Cardiac muscle cell (in vitro differentiated cells and primary cell): ENCODE measurements around the gene NLRC5. TPM values are rescaled to one million over a fixed set of nuclear protein-coding genes. Genes with fewer than 3 reads are reported as not detected.
A peak's percentile ranks its signal among the peaks of the same experiment; 100 is the strongest.

Experiments
- DNase-seq, 2 donors: peaks; one replicate each; pipeline versions ENCODE4 v3.0.0 to v3.0.0-alpha.2; 2010 to 2017; ENCODE audit warnings: low read depth in 1 of 2, low spot score in 1 of 2
- H3K27ac ChIP-seq: fragments of 200-600 bp; sonication (generic); 2 replicates; pipeline ENCODE4 v1.5.1; 2016
- H3K27me3 ChIP-seq: fragments of 200-600 bp; sonication (generic); 2 replicates; pipeline ENCODE4 v1.6.0; 2016; ENCODE audit warnings: control low read depth
- H3K36me3 ChIP-seq: fragments of 200-600 bp; sonication (generic); 2 replicates; pipeline ENCODE4 v1.5.1; 2016; ENCODE audit warnings: control low read depth
- H3K4me1 ChIP-seq: fragments of 200-600 bp; sonication (generic); 2 replicates; pipeline ENCODE4 v1.8.1; 2017; ENCODE audit warnings: low read depth, mild to moderate bottlenecking, mixed run types
- H3K4me3 ChIP-seq: fragments of 200-600 bp; sonication (generic); 2 replicates; pipeline ENCODE4 v1.5.1; 2016; ENCODE audit warnings: mild to moderate bottlenecking
- H3K9me3 ChIP-seq: fragments of 200-600 bp; sonication (generic); 2 replicates; pipeline ENCODE4 v1.5.1; 2017; ENCODE audit warnings: low read depth, mild to moderate bottlenecking, control low read depth
- CTCF ChIP-seq: IDR thresholded peaks from 2 replicates; pipeline ENCODE4 v1.5.1; 2012; ENCODE audit warnings: low read depth, mild to moderate bottlenecking, low read length
- polyA plus RNA-seq: library from polyadenylated mRNA; unstranded; fragments of >200 nt; fragmentation: Nextera tagmentation; extraction: Ambion mirVana; gene quantifications from 2 replicates; pipeline ENCODE4 v1.2.1, GENCODE V29; 2016
- total RNA-seq: library from RNA; depleted of rRNA; stranded (reverse); fragments of >200 nt; gene quantifications from 2 replicates; pipeline ENCODE4 v1.2.3, GENCODE V29; 2016

Gene NLRC5
- total and polyA plus RNA-seq, 2 experiments from 2014 or later, result not detected

- H3K4me3 ChIP-seq, result peak within 1 kb of the TSS; percentile 96
- peak within 1 kb of the TSS; percentile 24 for H3K27ac ChIP-seq
- no peaks in the 10 kb centered on the region for H3K27me3 ChIP-seq
- no peaks in the 10 kb centered on the region for H3K9me3 ChIP-seq
- no peaks in the 10 kb centered on the region for H3K36me3 ChIP-seq
- DNase-seq, result peak; percentile 57 to 77
- no peak for TF ChIP-seq CTCF
- peaks cover 8% of the 10 kb centered on the region for H3K4me1 ChIP-seq
Observed at GRCh38 chr16:57091975-57092785, 102.8 kb downstream of the NLRC5 start, which contains the start of gene CPNE2. Gene CPNE2 (plus strand): TSS chr16:57092583. CDS start chr16:57110743, 18,160 bp downstream.

GRCh38 chr16:57092786-57093411, 103.5 kb downstream of the NLRC5 start:
- Histone ChIP-seq H3K27me3 (no peaks in the 10 kb centered on the region), H3K4me3 (peak overlapping the region; percentile 96), H3K36me3 (no peaks in the 10 kb centered on the region), H3K27ac (no peak overlapping the region), H3K9me3 (no peaks in the 10 kb centered on the region), H3K4me1 (peaks cover 8% of the 10 kb centered on the region)
- peak; percentile 48 for TF ChIP-seq CTCF
- peak; percentile 35 to 54 for DNase-seq

DNA sequence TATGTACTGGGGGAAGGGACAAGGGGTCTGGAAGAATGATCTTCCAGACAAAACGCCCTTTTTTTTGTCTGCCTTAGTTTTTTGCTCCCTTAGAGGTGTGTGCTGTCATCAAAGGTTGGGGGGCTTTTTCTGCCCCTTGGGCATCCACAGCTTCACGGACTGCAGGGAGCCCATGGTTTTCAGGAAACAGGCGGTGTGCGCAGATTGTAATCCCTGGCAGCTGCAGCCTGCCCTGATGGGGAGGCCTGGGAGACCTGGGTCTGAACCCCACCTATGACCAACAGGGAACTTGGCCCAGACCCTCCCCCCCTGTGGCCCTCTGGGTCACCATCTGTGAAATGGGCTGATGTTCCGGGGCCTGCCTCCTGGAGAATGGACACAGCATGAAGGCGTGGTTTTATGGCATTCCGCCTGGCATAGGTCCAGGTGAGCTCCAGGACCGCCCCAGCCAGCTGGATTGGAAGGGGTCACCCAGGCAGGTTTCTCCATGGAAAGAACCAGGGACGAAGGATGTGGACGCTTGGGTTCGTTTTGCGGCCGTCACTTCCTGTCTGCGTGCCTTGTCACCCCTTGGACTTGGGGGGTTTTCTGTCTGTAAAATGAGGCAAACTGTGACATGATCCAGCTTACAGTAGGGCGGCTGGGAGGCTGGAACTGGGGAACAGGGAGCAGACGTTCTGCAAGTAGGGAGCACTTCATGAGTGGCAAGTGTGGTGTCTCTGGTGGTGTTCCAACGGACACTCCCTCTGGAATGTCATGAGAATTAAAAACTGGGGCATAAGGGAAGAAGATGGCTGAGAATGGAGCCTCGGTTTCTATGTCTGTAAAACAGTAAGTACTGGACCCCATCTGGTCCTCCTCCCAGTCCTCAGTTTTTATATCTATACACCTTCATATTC, 104.6 kb downstream of the NLRC5 start:
- Histone ChIP-seq H3K36me3 (no peaks in the 10 kb centered on the region), H3K4me3 (peak overlapping the region; percentile 96), H3K27ac (no peak overlapping the region), H3K27me3 (no peaks in the 10 kb centered on the region), H3K4me1 (peaks cover 8% of the 10 kb centered on the region), H3K9me3 (no peaks in the 10 kb centered on the region)
- TF ChIP-seq CTCF, result no peak
- DNase-seq, result no peak

DNA sequence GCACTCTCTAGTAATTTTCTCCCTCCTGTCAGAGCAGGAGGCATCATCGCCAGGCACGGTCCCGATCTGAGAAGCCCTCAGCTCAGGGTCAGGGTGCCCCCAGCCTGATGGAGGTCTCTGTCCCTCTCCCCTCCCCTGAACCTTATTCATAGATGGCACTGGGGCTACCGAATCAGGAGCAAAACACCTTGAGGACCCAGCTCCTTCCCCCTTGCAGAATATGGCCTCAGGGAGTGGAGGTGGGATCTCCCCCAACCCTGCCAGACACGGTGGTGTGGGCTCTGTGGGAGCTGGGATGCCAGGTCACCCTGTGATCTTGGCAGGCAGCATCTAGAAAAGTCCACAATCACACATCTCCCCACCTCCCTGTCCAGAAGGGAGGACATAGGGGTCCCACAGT, 105.6 kb downstream of the NLRC5 start:
- Histone ChIP-seq H3K27ac (no peak overlapping the region), H3K9me3 (no peaks in the 10 kb centered on the region), H3K4me3 (no peak overlapping the region), H3K27me3 (no peaks in the 10 kb centered on the region), H3K36me3 (no peaks in the 10 kb centered on the region), H3K4me1 (peaks cover 8% of the 10 kb centered on the region)
- no peak for TF ChIP-seq CTCF
- no peak for DNase-seq

GRCh38 chr16:57096192-57096591, 106.8 kb downstream of the NLRC5 start:
- peaks cover 8% of the 10 kb centered on the region for H3K4me1 ChIP-seq
- no peaks in the 10 kb centered on the region for H3K9me3 ChIP-seq
- no peak for DNase-seq
- H3K27me3 ChIP-seq, result no peaks in the 10 kb centered on the region
- H3K4me3 ChIP-seq, result no peak overlapping the region
- H3K36me3 ChIP-seq, result no peaks in the 10 kb centered on the region
- H3K27ac ChIP-seq, result no peak overlapping the region
- TF ChIP-seq CTCF, result no peak
